Amniotic stem cell (primary cell): Measurements from ENCODE around the gene OSBPL3.
"Not testable (repeated sequence)": the region's sequence is repeated elsewhere in the genome, so short reads cannot be mapped to it uniquely, and the experiment has no call there.

ENCODE experiments used
- DNase-seq: peaks from one replicate; lab custom pipeline; 2025; lab: John Stamatoyannopoulos, UW

Gene OSBPL3

DNA sequence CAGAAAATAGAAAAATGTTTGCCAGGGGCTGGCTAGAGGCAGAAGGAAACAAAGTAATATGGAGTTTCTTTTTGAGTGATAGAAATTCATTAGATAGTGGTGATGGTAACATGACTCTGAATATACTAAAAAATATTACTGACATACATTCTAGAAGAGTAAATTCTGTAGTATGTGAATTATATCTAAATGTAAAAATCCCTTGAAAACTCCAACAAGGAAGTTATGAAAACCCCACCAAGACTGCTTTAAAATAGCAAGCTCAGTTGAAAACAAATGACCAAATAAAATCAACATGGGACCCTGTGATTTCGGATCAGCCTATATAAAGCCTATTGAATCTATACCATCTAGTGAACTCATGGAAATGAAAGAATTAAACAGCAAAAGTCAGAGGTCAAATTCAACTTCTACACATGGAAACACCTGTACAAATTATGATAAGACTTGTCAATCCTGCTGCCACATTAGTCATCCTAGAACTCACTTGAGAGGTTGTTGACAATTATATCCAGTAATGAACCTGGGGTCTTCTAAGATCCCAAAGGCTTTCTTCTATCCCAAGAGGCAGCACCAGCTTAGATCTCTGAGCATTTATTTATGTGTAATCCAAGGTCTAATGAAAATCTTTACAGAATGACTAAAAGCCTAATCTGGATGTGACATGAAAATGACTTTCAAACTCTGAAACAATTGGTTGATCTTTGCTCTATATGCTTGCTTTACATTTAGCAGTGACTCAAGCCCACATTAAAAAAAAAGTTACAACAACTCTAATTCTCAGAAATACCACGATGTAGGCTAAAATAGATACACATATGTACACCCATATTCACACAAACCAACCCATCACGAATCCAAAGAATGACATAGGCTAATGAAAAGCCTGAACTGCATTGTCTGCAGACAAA is 59.3 kb downstream of the OSBPL3 start:
- DNase-seq, result no peak

- no peak for DNase-seq
Measured at GRCh38 chr7:24917510-24918239, 62.3 kb downstream of the OSBPL3 start.

DNA sequence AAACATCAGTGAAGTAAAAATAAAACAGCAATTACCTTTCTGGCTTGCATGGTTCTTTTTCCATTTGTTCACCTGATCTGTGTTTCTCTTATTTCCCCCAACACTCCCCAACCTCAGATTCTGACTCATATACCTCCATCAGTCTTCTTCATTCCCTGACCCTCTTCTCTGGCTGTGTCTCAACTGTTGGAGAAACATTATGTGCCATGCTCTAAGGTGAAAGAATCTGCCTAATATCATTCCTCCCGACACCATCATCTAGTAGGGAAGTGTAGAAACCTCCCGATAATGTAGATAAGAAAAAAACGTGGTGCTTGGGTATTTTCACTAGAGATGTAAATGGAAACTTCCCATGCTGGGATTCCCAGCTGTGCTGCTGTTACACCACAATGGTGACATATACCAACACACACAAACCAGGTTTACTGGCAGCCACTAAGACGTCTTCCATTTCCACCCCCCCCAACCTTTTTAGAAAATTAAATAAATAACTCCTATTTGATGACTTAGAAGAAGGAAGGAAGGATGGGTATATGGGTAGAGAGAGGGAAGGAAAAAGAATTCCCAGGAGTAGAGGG is 63.4 kb downstream of the OSBPL3 start:
- no peak for DNase-seq

GRCh38 chr7:24914465-24914859 is 65.5 kb downstream of the OSBPL3 start:
- DNase-seq, result no peak

DNA sequence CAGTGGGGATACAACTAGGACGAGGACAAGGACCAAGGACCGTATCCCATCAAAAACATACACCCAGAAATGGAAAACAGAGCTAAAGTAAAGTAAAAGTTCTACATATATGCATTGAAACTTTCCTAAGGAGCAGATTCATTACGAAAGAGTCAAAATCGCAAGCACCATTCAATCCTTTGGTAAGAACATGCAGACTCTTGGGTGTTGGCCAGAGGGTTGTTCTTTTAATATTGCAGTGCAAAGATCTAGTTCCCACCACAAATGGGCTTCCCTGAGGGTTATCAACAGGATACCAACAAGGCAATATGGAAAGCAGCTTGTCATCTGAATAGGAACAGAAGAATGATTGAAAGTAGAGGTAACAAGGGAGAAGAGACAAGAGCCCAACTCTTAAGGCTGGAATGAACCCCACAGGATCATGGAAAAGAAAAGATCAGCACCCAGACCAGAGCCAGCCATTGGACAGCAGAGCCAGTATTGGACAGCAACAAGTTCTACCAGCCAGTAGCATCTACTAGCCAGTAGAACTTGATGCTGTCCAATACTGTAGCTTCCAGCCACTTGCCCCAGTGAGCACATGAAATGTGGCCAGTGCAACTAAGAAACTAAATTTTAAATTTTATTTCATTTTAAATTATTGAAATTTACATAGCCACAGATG is 66.0 kb downstream of the OSBPL3 start:
- no peak for DNase-seq

DNA sequence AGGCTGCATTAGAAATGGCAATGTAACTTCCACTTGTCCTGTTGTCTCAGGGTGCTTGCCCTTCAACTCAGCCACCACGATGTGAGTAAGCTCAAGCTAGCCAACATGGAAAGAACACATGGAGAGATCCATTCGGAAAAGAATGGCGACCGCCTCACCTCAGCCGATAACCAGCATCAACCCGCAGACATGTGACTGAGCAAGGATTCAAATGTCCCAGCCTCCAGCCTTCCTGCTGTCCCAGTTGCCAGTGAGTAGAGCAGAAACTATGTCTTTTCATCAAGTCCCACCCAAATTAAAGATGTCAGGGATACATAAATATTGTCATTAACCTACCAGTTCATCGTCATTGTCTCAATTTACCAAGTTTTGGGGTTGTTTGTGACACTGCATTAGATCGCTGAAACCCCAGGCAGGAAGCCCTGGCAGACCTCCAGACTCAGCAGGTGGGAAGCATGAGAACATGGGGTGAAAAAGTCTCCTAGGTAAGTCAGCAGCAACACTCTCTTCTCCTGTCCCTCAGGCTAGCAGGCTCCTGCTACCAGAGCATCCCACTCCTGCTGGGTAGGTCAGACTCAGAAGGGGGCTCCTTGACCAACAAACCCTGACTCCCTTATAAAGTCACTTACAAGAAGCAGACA is 67.0 kb downstream of the OSBPL3 start:
- no peak for DNase-seq

GRCh38 chr7:24912424-24912823 is 67.6 kb downstream of the OSBPL3 start:
- DNase-seq, result no peak

DNA sequence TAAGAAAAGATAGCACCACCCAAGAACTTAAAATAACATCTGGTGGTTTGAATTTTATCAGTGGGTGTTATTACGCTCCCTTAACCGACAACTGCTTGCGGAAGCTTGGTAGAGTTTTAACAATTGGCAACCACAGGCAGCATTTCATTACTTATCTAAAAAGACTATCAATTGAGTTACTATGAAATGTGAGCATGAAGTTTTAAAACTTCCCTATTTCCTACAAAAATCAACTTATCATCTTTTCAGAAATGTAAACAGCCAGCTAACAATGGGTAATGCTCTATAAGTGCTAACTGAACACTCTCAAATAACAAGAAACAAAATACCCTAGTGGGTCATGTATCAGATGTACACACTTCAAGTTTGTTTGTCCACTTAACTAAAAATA is 68.8 kb downstream of the OSBPL3 start:
- DNase-seq, result no peak

GRCh38 chr7:24910551-24911212 is 69.3 kb downstream of the OSBPL3 start:
- DNase-seq, result no peak

- no peak for DNase-seq
Measured at GRCh38 chr7:24908727-24909126, 71.3 kb downstream of the OSBPL3 start.

DNA sequence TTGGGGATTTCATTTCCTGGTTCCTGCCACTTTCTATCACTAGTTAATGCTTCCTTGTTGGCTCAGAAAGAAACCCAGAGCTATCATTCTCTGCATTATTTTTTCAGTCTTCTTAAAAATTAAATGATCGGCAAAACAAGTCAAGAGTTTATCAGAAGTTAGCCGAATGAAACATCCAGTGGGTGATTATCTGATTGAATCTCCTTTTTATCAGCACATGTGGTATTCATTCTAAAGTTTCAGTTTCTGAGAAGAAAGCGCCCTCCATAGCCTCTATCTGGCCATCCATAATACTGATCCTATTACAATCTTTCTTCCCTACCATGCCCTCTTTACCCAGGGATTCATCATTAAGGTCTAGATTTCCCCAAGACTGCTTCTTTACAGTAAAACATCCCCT is 71.8 kb downstream of the OSBPL3 start:
- no peak for DNase-seq

DNA sequence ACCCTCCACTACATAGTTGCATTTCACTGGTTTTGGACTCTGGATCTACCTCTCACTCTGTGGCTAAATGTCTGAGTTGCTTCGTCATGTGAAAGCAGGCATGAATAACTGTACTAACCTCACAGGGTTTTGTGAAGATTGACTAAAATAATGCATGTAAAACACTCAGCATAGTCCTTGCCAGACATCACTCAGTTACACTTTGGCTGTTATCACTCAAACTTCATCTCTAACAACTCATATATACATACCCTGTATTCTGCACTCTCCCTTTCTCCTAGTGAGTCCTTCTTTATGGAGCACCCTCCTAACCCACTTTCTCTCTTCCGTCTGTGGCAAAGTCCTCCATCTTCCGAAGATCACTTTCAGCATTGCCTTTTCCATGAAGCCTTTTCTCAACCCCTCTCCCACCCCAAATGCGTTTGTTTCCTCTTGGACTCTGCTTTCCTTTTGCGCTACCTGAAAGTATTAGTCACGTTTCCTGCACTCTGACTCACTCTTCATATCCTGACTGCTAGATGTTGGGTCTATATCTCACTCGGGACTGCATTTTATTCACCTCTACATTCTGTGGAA is 72.6 kb downstream of the OSBPL3 start:
- no peak for DNase-seq

DNA sequence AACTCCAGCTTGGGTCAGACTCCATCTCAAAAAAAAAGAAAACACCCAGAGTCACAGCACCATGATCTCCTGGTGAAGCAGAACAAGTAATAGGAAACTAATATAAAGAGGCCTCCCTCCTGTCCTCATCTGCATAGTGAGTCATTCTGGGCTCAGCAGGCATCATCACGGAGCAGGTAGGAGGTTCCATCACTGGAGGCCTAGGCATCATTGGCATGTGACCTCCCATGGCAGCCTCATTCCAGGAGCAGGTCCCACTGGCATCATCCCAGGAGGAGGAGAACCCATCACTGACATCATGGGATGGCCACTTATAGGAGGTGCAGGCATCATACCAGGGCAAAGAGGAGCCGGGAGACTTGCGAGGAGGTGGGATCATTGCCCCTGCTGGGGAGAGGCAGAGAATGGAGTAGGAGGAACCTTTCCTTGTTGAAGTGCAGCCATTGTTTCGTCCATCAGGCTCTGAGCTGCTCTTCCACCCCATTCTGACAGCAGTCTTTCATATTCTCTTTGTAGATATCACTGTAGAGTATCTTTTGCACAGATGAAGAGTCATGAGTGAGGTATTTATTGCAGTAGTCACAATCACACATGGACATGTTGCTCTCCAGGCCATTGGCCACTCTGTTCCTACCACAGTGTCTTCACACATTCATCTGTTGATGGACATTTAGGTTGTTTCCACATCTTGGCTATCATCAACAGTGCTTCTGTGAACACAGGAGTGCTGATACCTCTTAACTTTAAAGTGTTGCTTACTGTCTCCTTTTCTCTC is 73.8 kb downstream of the OSBPL3 start:
- DNase-seq, result no peak

DNA sequence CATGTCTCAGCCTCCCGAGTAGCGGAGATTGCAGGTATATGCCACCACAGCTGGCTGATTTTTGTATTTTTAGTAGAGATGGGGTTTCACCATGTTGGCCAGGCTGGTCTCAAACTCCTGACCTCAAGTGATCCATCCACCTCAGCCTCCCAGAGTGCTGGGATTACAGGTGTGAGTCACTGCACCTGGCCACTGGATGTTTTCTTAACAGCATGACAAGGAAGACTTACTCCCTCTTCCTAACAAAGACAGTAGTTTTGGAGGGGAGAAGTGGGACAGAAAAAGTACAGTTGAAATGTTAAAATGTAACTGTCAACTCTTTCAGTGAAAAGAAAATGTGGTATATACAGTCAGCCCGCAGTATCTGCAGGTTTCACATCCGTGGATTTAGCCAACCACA is 76.0 kb downstream of the OSBPL3 start:
- not testable (repeated sequence) for DNase-seq

DNA sequence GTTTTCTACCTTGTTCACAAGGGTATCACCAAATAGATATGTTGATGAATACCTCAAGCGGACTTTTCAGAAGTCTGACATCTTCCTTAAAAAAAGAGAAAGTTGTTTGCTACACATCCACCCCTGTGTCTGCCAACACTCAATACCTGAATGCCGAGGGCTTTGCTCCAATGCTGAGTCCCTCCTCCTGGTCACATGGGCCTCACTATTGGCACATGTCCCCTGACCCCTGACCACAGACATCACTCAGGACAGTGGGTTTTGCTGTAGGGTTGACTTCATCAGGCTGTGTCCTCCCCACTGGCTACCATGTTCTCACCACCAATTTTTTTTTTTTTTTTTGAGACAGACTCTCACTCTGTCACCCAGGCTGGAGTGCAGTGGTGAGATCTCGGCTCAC is 76.4 kb downstream of the OSBPL3 start:
- no peak for DNase-seq

- no peak for DNase-seq
Measured at GRCh38 chr7:24902931-24903330, 77.0 kb downstream of the OSBPL3 start.

- no peak for DNase-seq
Measured at GRCh38 chr7:24902276-24902675, 77.7 kb downstream of the OSBPL3 start.

DNA sequence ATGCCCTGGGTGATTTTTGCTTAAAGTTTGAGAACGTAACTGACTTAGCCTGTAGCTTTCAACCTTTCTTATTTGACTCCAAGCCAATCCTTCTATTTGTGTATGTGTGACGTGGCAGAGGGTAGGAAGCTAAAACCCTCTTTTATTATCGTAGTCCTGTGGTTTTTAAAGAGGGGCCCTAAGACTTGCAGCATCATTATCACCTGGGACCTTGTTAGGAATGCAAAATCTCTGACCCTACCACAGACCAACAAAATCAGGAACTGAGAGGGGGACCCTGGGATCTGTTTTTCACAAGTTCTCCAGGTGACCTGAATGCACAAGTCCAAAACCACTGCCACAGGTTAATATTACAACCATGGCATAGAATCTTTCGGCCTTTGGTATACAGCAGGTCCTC is 80.1 kb downstream of the OSBPL3 start:
- DNase-seq, result no peak

- no peak for DNase-seq
Measured at GRCh38 chr7:24899161-24899560, 80.8 kb downstream of the OSBPL3 start.

DNA sequence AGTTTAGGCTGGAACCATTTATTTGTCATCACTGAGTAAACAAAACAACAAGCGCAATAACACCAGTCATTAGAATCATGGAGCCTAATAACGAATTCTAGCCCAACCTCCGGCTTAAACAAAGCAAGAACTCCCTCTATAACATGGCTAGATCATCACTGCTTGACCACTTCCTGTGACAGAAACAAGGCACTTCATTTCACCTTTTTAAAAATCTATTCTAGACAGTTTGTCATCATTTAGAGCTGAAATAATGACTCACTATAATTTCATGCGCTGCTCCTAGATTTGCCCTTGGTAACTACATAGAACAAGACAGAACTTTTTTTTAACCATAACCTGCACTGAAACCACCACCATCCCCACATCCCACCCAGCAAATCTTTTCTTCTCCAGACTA is 81.3 kb downstream of the OSBPL3 start:
- DNase-seq, result no peak
